SU-DHL-6 (cell line): ENCODE measurements around the gene AGTPBP1.

Experiments
- H2AFZ ChIP-seq: fragments of 200-600 bp; sonication (generic); 2 replicates; pipeline ENCODE4 v1.6.1; 2014; ENCODE audit warnings: low read depth, mild to moderate bottlenecking, moderate library complexity, mixed read lengths, antibody characterized with exemption, low read length; ENCODE audit not compliant: severe bottlenecking
- H3F3A ChIP-seq: fragments of 200-600 bp; shearing (Covaris generic); 2 replicates; pipeline ENCODE4 v1.6.0; 2016; ENCODE audit warnings: antibody characterized with exemption, mild to moderate bottlenecking; ENCODE audit not compliant: insufficient read depth
- H3K27ac ChIP-seq: fragments of 200-600 bp; sonication (generic); 2 replicates; pipeline ENCODE4 v1.5.1; 2016; ENCODE audit warnings: low read depth, mild to moderate bottlenecking, low read length, moderate library complexity, mixed read lengths
- H3K27me3 ChIP-seq: fragments of 200-600 bp; sonication (generic), shearing (Covaris generic); 2 replicates; pipeline ENCODE4 v1.6.0; 2014; ENCODE audit warnings: mild to moderate bottlenecking, low read length
- H3K36me3 ChIP-seq: fragments of 200-600 bp; sonication (generic); 2 replicates; pipeline ENCODE4 v1.6.1; 2014; ENCODE audit warnings: mild to moderate bottlenecking, low read length, mixed read lengths
- H3K4me2 ChIP-seq: fragments of 300-600, 200-600 bp; shearing (Covaris generic), sonication (generic); 2 replicates; pipeline ENCODE4 v1.6.0; 2014; ENCODE audit warnings: low read length, low read depth, mild to moderate bottlenecking; ENCODE audit not compliant: poor library complexity, severe bottlenecking
- H3K4me3 ChIP-seq: fragments of 200-600 bp; sonication (generic); 2 replicates; pipeline ENCODE4 v1.5.1; 2014; ENCODE audit warnings: antibody characterized with exemption, low read length, mild to moderate bottlenecking, mixed read lengths; ENCODE audit not compliant: insufficient read depth, poor library complexity, severe bottlenecking
- H3K79me2 ChIP-seq: fragments of 200-600 bp; sonication (generic); 2 replicates; pipeline ENCODE4 v1.6.1; 2014; ENCODE audit warnings: mild to moderate bottlenecking, low read length, moderate library complexity; ENCODE audit not compliant: insufficient read depth
- H3K9ac ChIP-seq: fragments of 200-600 bp; sonication (generic); 2 replicates; pipeline ENCODE4 v1.7.0; 2014; ENCODE audit warnings: mild to moderate bottlenecking, low read length
- H3K9me2 ChIP-seq: fragments of 200-600 bp; sonication (generic); replicated peaks from 2 replicates; pipeline ENCODE4 v1.6.1; 2014; ENCODE audit warnings: low read length; ENCODE audit not compliant: insufficient read depth
- H3K9me3 ChIP-seq: fragments of 200-600 bp; sonication (generic); 2 replicates; pipeline ENCODE4 v1.6.1; 2014; ENCODE audit warnings: low read length, mixed read lengths; ENCODE audit not compliant: insufficient read depth
- H4K20me1 ChIP-seq: fragments of 200-600 bp; sonication (generic); 2 replicates; pipeline ENCODE4 v1.6.1; 2014; ENCODE audit warnings: low read depth, mild to moderate bottlenecking, antibody characterized with exemption, low read length, moderate library complexity, mixed read lengths
- EZH2phosphoT487 ChIP-seq: fragments of 200-600 bp; sonication (generic), shearing (Covaris generic); conservative IDR thresholded peaks from 2 replicates; pipeline ENCODE4 v1.6.1; 2018; ENCODE audit warnings: mild to moderate bottlenecking, antibody characterized with exemption, low read length, moderate library complexity, mixed read lengths
- TF ChIP-seq, protein P1 (sequence below): fragments of 200-600 bp; sonication (generic); IDR thresholded peaks from one replicate; pipeline ENCODE4 v1.5.1; 2017; ENCODE audit warnings: antibody characterized with exemption, mild to moderate bottlenecking, low read length, moderate library complexity; ENCODE audit not compliant: insufficient read depth, poor library complexity, severe bottlenecking

The AGTPBP1 gene

DNA sequence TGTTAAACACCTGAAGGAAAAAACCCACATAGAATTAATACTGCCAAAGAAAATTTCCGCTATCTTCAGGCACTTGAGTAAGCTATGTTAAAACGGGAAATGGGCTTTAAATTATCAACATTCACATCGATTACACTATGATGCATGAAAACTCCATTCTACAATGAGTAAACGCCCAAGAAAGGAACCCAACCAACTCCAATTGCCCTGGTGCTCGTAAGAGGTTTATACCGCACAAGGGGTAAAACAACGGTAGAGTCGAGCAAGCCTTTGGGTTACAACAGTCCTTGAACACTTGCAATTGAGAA lies 1.0 kb downstream of the AGTPBP1 start:
- Histone ChIP-seq H3K27ac (no peak overlapping the region), H4K20me1 (peaks cover 29% of the 10 kb centered on the region), H3K36me3 (no peaks in the 10 kb centered on the region), H3K4me2 (peak overlapping the region; percentile 78), H3K9me3 (no peaks in the 10 kb centered on the region), H3K4me3 (peak overlapping the region; percentile 64), H2AFZ (peak overlapping the region; percentile 60), H3K27me3 (no peaks in the 10 kb centered on the region), H3K9ac (peak overlapping the region; percentile 90), H3K9me2 (no peaks in the 10 kb centered on the region), H3K79me2 (peaks cover 43% of the 10 kb centered on the region), H3F3A (no peaks in the 10 kb centered on the region)
- TF ChIP-seq, protein P1, sequence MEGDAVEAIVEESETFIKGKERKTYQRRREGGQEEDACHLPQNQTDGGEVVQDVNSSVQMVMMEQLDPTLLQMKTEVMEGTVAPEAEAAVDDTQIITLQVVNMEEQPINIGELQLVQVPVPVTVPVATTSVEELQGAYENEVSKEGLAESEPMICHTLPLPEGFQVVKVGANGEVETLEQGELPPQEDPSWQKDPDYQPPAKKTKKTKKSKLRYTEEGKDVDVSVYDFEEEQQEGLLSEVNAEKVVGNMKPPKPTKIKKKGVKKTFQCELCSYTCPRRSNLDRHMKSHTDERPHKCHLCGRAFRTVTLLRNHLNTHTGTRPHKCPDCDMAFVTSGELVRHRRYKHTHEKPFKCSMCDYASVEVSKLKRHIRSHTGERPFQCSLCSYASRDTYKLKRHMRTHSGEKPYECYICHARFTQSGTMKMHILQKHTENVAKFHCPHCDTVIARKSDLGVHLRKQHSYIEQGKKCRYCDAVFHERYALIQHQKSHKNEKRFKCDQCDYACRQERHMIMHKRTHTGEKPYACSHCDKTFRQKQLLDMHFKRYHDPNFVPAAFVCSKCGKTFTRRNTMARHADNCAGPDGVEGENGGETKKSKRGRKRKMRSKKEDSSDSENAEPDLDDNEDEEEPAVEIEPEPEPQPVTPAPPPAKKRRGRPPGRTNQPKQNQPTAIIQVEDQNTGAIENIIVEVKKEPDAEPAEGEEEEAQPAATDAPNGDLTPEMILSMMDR = no peak
- no peak for TF ChIP-seq EZH2phosphoT487

DNA sequence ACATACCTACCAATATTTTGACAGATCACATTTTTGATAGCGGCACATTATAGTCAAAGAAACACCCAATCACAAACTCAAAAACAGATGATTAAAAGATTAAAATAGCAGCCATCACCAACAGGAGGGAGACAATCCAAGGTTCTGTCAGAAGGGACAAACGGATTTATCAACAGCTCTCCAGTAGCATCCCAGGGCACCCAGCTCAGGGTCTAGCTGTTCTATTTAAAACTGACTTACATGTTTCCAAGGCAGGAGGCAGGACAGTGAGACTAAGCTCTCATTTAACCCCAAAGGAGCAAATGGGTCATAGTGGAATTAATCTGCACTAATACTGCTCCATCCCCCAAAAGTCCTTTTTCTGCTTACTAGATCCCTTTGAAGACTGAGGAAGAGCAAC lies 3.2 kb downstream of the AGTPBP1 start:
- H3K9me3 ChIP-seq = no peaks in the 10 kb centered on the region
- H3K4me3 ChIP-seq = no peak overlapping the region
- H3K36me3 ChIP-seq = no peaks in the 10 kb centered on the region
- H3F3A ChIP-seq = no peaks in the 10 kb centered on the region
- peaks cover 31% of the 10 kb centered on the region for H4K20me1 ChIP-seq
- no peak overlapping the region for H3K9ac ChIP-seq
- no peak overlapping the region for H3K27ac ChIP-seq
- H3K4me2 ChIP-seq = no peak overlapping the region
- peaks cover 60% of the 10 kb centered on the region for H3K79me2 ChIP-seq
- no peaks in the 10 kb centered on the region for H3K9me2 ChIP-seq
- no peak overlapping the region for H2AFZ ChIP-seq
- TF ChIP-seq, protein P1 = no peak
- TF ChIP-seq EZH2phosphoT487 = no peak
- H3K27me3 ChIP-seq = no peaks in the 10 kb centered on the region

DNA sequence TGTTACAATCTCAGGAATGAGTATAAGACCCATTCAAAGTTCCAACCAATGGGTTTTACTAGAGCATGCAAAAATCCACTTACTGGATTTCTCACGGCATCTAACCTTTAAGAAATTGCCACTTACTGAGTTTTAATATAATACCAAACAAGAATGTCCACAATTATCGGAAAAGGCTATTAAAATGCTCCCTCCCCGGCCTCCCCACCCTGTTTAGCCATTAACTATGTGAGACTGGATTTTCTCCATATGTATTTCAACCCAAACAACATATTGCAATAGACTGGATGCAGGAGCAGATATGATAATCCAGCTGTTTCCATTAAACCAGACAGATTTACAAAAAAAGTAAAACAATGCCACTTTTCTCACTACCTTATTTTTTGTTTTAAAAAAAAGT lies 4.1 kb downstream of the AGTPBP1 start:
- Histone ChIP-seq H4K20me1 (peaks cover 31% of the 10 kb centered on the region), H3K4me2 (no peak overlapping the region), H2AFZ (no peak overlapping the region), H3K27me3 (no peaks in the 10 kb centered on the region), H3K36me3 (no peaks in the 10 kb centered on the region), H3K79me2 (peaks cover 69% of the 10 kb centered on the region), H3F3A (no peaks in the 10 kb centered on the region), H3K9me3 (no peaks in the 10 kb centered on the region), H3K9me2 (no peaks in the 10 kb centered on the region), H3K4me3 (no peak overlapping the region), H3K27ac (no peak overlapping the region), H3K9ac (no peak overlapping the region)
- no peak for TF ChIP-seq EZH2phosphoT487
- TF ChIP-seq, protein P1 = no peak

DNA sequence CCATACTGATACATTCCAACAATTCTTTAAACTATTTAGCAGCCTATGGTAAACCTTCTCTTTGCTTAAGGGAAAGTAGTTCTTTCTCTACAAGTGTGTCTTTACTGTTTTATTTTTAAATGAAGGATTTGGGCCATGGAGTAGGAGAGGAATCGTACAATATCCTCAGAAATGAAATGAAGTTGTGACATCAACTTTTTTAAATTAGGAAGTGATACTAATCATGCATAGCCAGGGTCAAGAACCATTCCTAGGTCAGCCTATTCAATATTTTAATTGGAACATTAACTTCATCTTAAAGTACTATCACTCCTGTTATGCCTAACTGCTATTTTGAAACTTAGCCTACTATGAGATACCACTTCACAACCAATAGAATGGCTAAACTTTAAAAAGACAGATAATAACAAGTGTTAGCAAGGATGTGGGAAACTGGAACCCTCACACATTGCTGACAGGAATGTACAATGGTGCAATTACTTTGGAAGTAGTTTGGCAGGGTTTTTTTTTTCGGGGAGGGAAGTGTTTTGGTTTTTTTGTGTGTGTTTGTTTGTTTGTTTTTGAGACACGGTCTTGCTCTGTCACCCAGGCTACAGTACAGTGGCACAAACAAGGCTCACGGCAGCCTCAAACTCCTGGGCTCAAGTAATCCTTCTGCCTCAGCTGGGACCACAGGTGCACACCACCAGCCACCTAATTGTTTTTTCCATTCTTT lies 10.7 kb downstream of the AGTPBP1 start:
- Histone ChIP-seq H3K9me3 (no peaks in the 10 kb centered on the region), H3F3A (no peaks in the 10 kb centered on the region), H3K4me3 (no peak overlapping the region), H3K4me2 (no peak overlapping the region), H3K36me3 (no peaks in the 10 kb centered on the region), H4K20me1 (peaks cover 18% of the 10 kb centered on the region), H3K9ac (no peak overlapping the region), H2AFZ (no peak overlapping the region), H3K27ac (no peak overlapping the region), H3K27me3 (no peaks in the 10 kb centered on the region), H3K9me2 (no peaks in the 10 kb centered on the region), H3K79me2 (peaks cover 81% of the 10 kb centered on the region)
- TF ChIP-seq EZH2phosphoT487 = no peak
- TF ChIP-seq, protein P1 = no peak
